ENCODE measurements around the gene MGAT4B. TPM values are rescaled to one million over a fixed set of nuclear protein-coding genes. Genes with fewer than 3 reads are reported as not detected.

Gene MGAT4B
- total RNA-seq, 2 donors from 2014 or later: 56.1 to 68.5 TPM

GRCh38 chr5:179805070-179805528, 1.6 kb downstream of the MGAT4B start:
- Mint-ChIP-seq H3K27me3 (no peaks in the 10 kb centered on the region), H3K27ac (peak overlapping the region; percentile 89), H3K36me3 (ENCODE audit: low read depth) (peaks cover 14% of the 10 kb centered on the region), H3K4me1 (peaks cover 21% of the 10 kb centered on the region), H3K9me3 (no peaks in the 10 kb centered on the region), H3K4me3 (peak overlapping the region; percentile 88)
- no peak for ATAC-seq (replicated peaks)

- Mint-ChIP-seq H3K36me3 (ENCODE audit: low read depth) (peaks cover 20% of the 10 kb centered on the region), H3K4me3 (peak overlapping the region; percentile 88), H3K27me3 (no peaks in the 10 kb centered on the region), H3K4me1 (peaks cover 21% of the 10 kb centered on the region), H3K27ac (peak overlapping the region; percentile 89), H3K9me3 (no peaks in the 10 kb centered on the region)
- ATAC-seq (replicated peaks): no peak
These were observed 2.1 kb downstream of the MGAT4B start for GRCh38 chr5:179804555-179804947.

GRCh38 chr5:179803651-179804554, 2.8 kb downstream of the MGAT4B start:
- peaks cover 26% of the 10 kb centered on the region for H3K36me3 Mint-ChIP-seq (ENCODE audit: low read depth)
- peak overlapping the region; percentile 89 for H3K27ac Mint-ChIP-seq
- peak overlapping the region; percentile 88 for H3K4me3 Mint-ChIP-seq
- H3K9me3 Mint-ChIP-seq: no peaks in the 10 kb centered on the region
- no peaks in the 10 kb centered on the region for H3K27me3 Mint-ChIP-seq
- peaks cover 21% of the 10 kb centered on the region for H3K4me1 Mint-ChIP-seq
- ATAC-seq (replicated peaks): peak; percentile 76

- Mint-ChIP-seq H3K27me3 (no peaks in the 10 kb centered on the region), H3K4me1 (peaks cover 21% of the 10 kb centered on the region), H3K4me3 (peak overlapping the region; percentile 88), H3K36me3 (ENCODE audit: low read depth) (peaks cover 26% of the 10 kb centered on the region), H3K9me3 (no peaks in the 10 kb centered on the region), H3K27ac (peak overlapping the region; percentile 89)
- no peak for ATAC-seq (replicated peaks)
These were observed 3.6 kb downstream of the MGAT4B start for GRCh38 chr5:179802950-179803562.

GRCh38 chr5:179802207-179802883, 4.3 kb downstream of the MGAT4B start:
- Mint-ChIP-seq H3K4me3 (peak overlapping the region; percentile 26), H3K9me3 (no peaks in the 10 kb centered on the region), H3K27ac (peak overlapping the region; percentile 42), H3K36me3 (ENCODE audit: low read depth) (peaks cover 28% of the 10 kb centered on the region), H3K4me1 (peaks cover 21% of the 10 kb centered on the region), H3K27me3 (no peaks in the 10 kb centered on the region)
- ATAC-seq (replicated peaks): no peak

- no peaks in the 10 kb centered on the region for H3K9me3 Mint-ChIP-seq
- H3K36me3 Mint-ChIP-seq (ENCODE audit: low read depth): peaks cover 36% of the 10 kb centered on the region
- peak overlapping the region; percentile 26 for H3K4me3 Mint-ChIP-seq
- peaks cover 26% of the 10 kb centered on the region for H3K4me1 Mint-ChIP-seq
- peak overlapping the region; percentile 42 for H3K27ac Mint-ChIP-seq
- H3K27me3 Mint-ChIP-seq: no peaks in the 10 kb centered on the region
- ATAC-seq (replicated peaks): peak; percentile 58
These were observed 5.1 kb downstream of the MGAT4B start for GRCh38 chr5:179801304-179802206.

GRCh38 chr5:179800696-179801201, 5.9 kb downstream of the MGAT4B start:
- H3K27ac Mint-ChIP-seq: no peak overlapping the region
- H3K4me3 Mint-ChIP-seq: no peak overlapping the region
- peaks cover 26% of the 10 kb centered on the region for H3K4me1 Mint-ChIP-seq
- H3K36me3 Mint-ChIP-seq (ENCODE audit: low read depth): peaks cover 36% of the 10 kb centered on the region
- H3K27me3 Mint-ChIP-seq: no peaks in the 10 kb centered on the region
- no peak for ATAC-seq (replicated peaks)
- no peaks in the 10 kb centered on the region for H3K9me3 Mint-ChIP-seq

GRCh38 chr5:179800071-179800695, 6.5 kb downstream of the MGAT4B start:
- Mint-ChIP-seq H3K27ac (peak overlapping the region; percentile 80), H3K4me3 (no peak overlapping the region), H3K9me3 (no peaks in the 10 kb centered on the region), H3K36me3 (ENCODE audit: low read depth) (peaks cover 33% of the 10 kb centered on the region), H3K27me3 (no peaks in the 10 kb centered on the region), H3K4me1 (peaks cover 26% of the 10 kb centered on the region)
- no peak for ATAC-seq (replicated peaks)

- peaks cover 31% of the 10 kb centered on the region for H3K36me3 Mint-ChIP-seq (ENCODE audit: low read depth)
- no peak for ATAC-seq (replicated peaks)
- H3K9me3 Mint-ChIP-seq: no peaks in the 10 kb centered on the region
- no peaks in the 10 kb centered on the region for H3K27me3 Mint-ChIP-seq
- H3K4me3 Mint-ChIP-seq: no peak overlapping the region
- H3K4me1 Mint-ChIP-seq: peaks cover 20% of the 10 kb centered on the region
- H3K27ac Mint-ChIP-seq: peak overlapping the region; percentile 80
These were observed 7.1 kb downstream of the MGAT4B start for GRCh38 chr5:179799644-179799973.

GRCh38 chr5:179798771-179799643, 7.7 kb downstream of the MGAT4B start:
- no peaks in the 10 kb centered on the region for H3K9me3 Mint-ChIP-seq
- peaks cover 31% of the 10 kb centered on the region for H3K36me3 Mint-ChIP-seq (ENCODE audit: low read depth)
- H3K4me1 Mint-ChIP-seq: peaks cover 18% of the 10 kb centered on the region

GRCh38 chr5:179798144-179798770, 8.4 kb downstream of the MGAT4B start:
- Mint-ChIP-seq H3K4me1 (peaks cover 19% of the 10 kb centered on the region), H3K27ac (no peak overlapping the region), H3K36me3 (ENCODE audit: low read depth) (peaks cover 31% of the 10 kb centered on the region), H3K27me3 (no peaks in the 10 kb centered on the region), H3K4me3 (no peak overlapping the region), H3K9me3 (no peaks in the 10 kb centered on the region)
- ATAC-seq (replicated peaks): no peak

More at GRCh38 chr5:179798771-179799643, 7.7 kb downstream of the MGAT4B start:
- Mint-ChIP-seq H3K27ac (peak overlapping the region; percentile 80), H3K27me3 (no peaks in the 10 kb centered on the region), H3K4me3 (no peak overlapping the region)
- no peak for ATAC-seq (replicated peaks)

- Mint-ChIP-seq H3K36me3 (ENCODE audit: low read depth) (peaks cover 31% of the 10 kb centered on the region), H3K9me3 (no peaks in the 10 kb centered on the region), H3K4me1 (peaks cover 22% of the 10 kb centered on the region), H3K27ac (no peak overlapping the region), H3K27me3 (no peaks in the 10 kb centered on the region), H3K4me3 (peak overlapping the region; percentile 69)
- ATAC-seq (replicated peaks): no peak
These were observed 8.9 kb downstream of the MGAT4B start for GRCh38 chr5:179797741-179798140.

Measured in activated T-helper 17 cell treated with anti-CD3 and anti-CD28 coated beads, Interleukin-2, amount 50 U/mL, for 72 hours (primary cell).